GM21825 (cell line): ENCODE results near the gene ADAMTSL4.
"Not testable (repeated sequence)": the region's sequence is repeated elsewhere in the genome, so short reads cannot be mapped to it uniquely, and the experiment has no call there.

ENCODE experiments used
- ATAC-seq: cut with Tn5 transposase; IDR thresholded peaks from one replicate; pipeline ENCODE4 v1.9.1; 2021; ENCODE audit warnings: mild to moderate bottlenecking, moderate library complexity; ENCODE audit not compliant: unreplicated experiment

ADAMTSL4 gene

DNA sequence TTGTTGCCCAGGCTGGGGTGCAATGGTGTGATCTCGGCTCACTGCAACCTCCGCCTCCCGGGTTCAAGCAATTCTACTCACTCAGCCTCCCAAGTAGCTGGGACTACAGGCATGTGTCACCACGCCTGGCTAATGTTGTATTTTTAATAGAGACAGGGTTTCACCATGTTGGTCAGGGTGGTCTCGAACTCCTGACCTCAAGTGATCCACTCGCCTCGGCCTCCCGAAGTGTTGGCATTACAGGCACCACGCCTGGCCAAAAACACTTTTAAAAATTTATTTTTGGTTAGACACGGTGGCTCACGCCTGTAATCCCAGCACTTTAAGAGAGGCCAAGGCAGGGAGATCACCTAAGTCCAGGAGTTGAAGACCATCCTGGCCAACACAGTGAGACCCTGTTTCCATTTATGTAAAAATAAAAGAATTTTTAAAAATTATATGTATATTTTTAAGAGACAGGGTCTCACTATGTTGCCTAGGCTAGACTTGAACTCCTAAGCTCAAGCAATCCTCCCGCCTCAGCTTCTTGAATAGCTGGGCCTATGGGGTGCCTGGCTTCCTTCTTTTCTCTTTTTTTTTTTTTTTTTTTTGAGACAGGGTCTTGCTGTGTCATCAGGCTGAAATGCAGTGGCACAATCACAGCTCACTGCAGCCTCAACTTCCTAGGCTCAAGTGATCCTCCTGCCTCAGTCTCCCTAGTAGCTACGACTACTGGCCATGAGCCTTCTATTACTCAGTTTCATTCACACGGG is 16.2 kb downstream of the ADAMTSL4 start:
- ATAC-seq = not testable (repeated sequence)

DNA sequence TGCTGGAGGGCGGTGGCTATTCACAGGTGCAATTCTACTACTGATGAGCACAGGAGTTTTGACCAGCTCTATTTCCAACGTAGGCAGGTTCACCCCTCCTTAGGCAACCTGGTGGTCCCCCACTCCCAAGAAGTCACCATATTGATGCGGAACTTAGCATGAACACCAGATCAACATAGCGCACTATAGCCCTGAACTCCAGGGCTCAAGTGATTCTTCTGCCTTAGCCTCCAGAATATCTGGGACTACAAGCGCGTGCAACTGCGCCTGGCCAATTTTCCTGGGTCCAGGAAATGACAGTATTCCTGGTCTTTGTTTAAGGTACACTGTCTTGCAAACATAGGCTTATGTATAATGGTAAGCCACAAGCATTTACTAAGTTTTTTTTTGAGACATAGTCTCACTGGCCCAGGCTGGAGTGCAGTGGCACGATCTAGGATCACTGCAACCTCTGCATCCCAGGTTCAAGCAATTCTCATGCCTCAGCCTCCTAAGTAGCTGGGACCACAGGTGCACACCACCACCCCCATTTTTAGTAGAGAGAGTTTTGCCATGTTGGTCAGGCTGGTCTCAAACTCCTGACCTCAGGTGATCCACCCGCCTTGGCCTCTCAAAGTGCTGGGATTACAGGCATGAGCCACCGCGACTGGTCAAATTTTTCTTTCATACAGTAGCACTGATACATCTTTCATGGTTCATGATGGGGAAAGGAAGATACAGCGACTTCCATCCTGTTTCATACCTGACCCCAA is 17.6 kb downstream of the ADAMTSL4 start:
- ATAC-seq = no peak

GRCh38 chr1:150567341-150567716 is 18.1 kb downstream of the ADAMTSL4 start:
- ATAC-seq = peak; percentile 25

DNA sequence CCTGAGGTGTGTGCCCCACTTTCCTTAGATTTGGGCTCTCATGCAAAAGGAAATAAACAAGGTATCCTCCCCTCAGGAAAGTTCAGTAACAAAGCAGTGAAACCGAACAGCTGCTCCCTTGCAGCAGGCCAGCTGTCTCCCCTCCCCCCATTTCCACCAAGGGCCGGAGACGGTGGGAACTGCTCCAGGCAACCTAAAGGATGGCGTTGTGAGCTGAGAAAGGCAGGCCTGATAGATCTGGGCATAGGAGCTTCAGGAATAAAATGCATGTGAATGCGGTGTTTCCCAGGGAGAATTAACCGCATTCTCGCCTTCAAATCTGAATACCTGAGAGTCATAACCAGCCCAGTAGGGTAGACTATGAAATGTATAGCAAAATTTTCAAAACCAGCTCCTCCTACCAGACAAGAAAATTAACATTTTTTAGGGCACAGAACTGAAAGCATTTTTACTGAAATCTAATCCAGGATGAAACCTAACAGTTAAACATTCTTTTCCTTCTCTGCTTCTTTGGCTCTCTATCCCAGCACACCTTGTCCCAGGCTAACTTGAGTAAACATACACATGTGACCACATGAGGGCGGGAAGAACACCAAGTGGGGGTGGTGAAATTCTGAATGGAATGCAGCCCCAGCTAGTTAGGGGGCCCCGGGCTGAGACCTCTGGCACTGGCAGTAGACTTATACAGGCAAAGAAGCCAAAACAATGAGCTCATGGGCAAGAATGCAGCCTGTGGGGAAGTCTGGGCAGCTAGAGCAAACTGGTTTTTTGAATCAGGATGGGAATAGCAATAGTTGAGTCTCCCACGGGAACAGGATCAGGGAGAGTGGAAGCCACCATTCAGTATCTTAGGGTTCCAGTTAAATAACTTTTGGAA is 18.7 kb downstream of the ADAMTSL4 start:
- peak; percentile 22 for ATAC-seq

DNA sequence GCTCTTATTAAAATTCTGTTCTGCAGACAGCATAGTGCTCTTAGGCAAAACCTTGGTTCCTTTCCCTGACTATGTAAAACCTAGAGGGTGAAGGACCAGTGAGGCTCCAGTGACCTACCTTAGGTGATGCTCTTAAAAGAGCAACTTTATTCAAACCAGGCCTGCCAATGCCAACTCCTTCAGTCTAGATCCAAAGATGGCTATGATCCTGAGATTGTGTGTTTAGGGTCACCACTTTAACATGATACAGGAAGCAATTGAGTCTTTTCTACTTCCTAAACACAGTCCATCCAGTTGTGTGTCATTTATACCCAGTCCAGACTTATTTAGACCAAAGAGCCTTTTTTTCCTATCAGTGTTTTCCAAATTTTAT is 19.4 kb downstream of the ADAMTSL4 start:
- ATAC-seq = no peak

GRCh38 chr1:150572918-150573647 is 23.9 kb downstream of the ADAMTSL4 start:
- ATAC-seq = no peak

- ATAC-seq = not testable (repeated sequence)
Observed at GRCh38 chr1:150573648-150574071, 24.5 kb downstream of the ADAMTSL4 start.

- no peak for ATAC-seq
Observed at GRCh38 chr1:150574260-150575071, 25.3 kb downstream of the ADAMTSL4 start.

DNA sequence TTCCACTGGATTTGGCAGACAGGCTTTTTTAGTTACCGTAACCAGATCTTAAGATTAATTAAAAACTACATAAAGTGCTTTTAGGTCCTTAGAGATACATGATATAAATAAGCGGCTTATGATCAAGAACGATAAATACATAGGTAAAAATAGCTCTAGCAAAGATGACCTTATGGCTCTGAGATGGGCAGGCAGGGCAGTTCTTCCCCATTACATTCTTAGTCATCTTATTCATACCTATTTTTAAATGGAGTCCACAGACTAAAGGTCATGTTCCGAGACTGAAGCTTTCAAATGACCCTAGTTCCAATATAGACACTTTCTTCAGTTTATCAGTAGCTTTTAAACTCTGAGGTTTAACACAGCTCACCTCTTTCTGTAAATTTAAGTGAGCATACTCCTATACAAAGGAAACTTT is 25.9 kb downstream of the ADAMTSL4 start:
- no peak for ATAC-seq

DNA sequence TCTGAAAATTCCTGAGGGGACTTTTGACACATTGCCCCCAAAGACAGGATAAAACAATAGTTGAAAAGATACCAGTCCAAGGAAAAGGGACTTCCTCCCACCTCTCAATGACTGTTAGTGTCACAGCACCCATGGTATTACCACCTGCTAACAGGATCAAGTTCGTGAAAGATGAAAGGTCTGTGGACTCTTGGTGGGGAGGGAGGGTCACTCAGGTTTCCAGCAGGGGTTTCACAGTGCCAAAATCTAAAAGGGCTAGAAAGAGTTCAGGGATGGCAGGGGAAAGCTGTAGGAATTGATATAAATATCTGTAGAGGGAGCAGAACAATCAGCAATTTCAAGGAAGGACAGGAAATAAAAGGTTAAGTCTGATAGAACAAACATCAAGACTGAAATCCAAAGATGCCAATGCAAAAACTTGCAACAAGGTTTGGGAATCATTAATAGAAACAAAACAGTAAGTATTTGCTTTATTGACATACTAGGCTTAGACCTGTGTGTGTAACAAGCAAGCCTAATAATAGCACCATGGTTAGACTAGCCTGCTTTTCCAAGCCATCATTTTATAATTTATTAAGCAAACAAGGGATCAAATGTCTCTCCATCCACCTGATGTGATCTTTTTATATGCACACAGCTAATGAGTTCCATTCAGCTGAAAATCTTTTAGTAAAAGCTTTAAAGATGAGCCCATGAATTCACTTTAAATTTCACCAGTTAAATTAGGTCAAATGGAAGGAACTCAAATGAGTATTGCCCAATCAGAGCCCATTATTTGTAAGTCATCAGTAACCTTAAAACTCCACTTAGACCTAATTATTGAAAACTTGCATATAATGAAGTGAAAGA is 26.5 kb downstream of the ADAMTSL4 start:
- ATAC-seq = no peak

DNA sequence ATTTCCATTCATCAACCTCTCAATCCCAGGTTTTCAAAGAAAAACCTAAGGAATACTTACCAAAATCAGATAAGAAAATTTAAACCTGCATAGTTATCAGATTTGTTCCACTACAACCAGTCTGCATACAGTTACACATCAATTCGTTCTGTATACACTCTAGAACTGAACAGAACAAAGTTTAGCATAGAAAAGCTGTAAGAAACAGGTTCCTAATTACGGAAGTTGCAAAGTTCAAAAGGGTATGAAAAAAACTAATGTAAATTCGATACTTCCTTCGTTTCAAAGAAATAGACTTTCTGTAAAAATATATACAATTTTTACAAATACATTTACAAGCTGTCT is 27.1 kb downstream of the ADAMTSL4 start:
- no peak for ATAC-seq

- ATAC-seq = no peak
Observed at GRCh38 chr1:150576794-150577556, 27.8 kb downstream of the ADAMTSL4 start.

- ATAC-seq = no peak
Observed at GRCh38 chr1:150577557-150578271, 28.5 kb downstream of the ADAMTSL4 start.

- ATAC-seq = no peak
Observed at GRCh38 chr1:150578272-150579109, 29.3 kb downstream of the ADAMTSL4 start.

- ATAC-seq = peak; percentile 90
Observed at GRCh38 chr1:150579110-150579944, 30.1 kb downstream of the ADAMTSL4 start, which contains the start of gene MCL1. MCL1 (minus strand) TSS chr1:150579610; CDS start chr1:150579530, 80 bp downstream.
